NCI-H748 treated with DMSO at 0.1 percent for 48 hours (cell line): Measurements from ENCODE around the gene PPARG.
"Not testable (repeated sequence)": the region's sequence is repeated elsewhere in the genome, so short reads cannot be mapped to it uniquely, and the experiment has no call there.

ENCODE experiments used
- DNase-seq: peaks from one replicate; lab custom pipeline; 2025; lab: John Stamatoyannopoulos, UW

PPARG gene

DNA sequence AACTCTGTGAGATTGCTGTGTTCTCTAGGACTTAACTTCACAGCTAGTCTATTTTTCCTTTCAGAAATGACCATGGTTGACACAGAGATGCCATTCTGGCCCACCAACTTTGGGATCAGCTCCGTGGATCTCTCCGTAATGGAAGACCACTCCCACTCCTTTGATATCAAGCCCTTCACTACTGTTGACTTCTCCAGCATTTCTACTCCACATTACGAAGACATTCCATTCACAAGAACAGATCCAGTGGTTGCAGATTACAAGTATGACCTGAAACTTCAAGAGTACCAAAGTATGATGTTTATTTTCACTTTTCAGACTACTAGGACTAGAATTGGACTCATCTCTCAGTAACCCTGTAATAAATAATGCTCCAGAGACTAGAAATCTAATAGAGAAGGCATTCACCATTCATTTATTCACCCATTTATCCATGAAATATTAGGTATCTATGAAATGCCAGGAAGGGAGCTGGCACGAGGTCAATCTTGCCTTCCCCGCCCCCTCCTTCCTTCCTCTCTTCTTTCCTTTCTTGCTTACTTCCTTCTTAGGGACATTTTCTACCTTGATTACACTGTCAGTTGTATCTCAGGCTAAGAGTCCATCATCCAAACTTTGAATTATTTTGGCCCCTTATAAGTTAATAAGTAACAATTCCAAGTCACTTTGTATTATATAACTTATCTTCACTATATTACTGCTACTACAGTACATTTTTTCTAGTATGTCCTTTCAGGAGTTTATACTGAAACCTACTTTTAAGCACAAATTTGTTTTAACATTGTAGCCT is 91.0 kb downstream of the PPARG start:
- DNase-seq = no peak

GRCh38 chr3:12380461-12380860 is 91.6 kb downstream of the PPARG start:
- DNase-seq = no peak

DNA sequence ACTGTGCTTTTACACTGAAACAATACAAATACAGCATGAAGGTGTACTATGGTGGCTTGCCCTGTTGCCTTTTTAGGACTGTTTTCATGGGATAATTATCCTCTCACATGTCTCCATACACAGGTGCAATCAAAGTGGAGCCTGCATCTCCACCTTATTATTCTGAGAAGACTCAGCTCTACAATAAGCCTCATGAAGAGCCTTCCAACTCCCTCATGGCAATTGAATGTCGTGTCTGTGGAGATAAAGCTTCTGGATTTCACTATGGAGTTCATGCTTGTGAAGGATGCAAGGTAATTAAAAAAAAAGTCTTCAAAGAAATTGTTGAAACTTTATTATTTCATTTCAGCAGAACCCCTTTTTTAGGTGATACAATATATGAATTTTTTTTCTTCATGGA is 92.3 kb downstream of the PPARG start:
- DNase-seq = no peak

GRCh38 chr3:12383218-12383617 is 94.3 kb downstream of the PPARG start:
- no peak for DNase-seq

DNA sequence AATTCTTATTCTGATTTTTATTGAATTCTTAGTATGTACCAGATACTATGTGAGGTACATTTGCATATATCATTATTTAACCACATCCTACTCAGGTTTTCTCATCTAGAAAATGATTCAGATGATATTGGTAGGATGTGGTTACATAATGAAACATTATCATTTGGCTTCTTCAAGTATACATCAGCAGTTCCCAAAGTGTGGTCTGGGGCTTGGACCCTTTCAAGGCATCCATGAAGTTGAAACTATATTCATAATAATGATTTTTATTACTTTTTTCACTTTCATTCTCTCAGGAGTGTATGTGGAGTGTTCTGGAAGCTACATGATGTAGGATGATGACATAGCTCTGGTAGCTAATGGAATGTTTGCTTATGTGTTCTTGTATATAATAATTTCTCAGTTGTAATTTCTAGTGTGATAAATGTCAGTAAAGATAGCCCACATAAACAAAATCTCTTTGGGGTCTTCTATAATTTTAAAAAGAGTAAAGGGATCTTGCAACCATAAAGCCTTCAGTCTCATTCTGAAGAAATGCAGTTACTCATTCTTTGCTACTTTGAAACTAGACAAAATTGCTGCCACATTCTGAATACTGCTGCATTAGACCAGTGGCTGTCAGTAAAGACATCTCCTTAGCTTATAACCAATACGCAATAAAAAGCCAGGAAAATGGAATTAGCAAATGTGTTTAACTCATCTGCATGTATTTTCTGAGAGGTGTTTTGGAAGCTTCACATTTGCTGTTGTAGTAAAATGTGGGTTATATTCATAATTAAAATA is 95.8 kb downstream of the PPARG start:
- no peak for DNase-seq

GRCh38 chr3:12386514-12387291 is 97.8 kb downstream of the PPARG start:
- DNase-seq = not testable (repeated sequence)

DNA sequence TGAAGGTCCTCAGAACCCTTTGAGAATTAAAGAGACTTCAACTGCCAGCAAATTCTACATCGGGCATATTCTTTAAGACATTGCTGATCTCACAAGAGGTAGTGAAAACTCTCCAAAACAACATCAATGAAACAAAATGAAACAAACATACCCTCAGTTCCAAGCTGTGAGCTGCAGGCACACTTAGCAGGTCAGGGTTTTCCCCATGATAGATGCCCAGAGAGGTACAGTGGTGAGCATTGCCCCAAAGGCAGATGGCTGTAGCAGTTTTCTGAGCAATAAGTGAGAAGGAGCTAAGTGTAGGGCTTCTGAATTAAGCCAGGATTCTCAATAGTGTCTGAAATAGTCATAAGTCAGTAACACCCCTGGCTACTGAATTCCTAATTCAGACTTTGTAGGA is 99.3 kb downstream of the PPARG start:
- no peak for DNase-seq

DNA sequence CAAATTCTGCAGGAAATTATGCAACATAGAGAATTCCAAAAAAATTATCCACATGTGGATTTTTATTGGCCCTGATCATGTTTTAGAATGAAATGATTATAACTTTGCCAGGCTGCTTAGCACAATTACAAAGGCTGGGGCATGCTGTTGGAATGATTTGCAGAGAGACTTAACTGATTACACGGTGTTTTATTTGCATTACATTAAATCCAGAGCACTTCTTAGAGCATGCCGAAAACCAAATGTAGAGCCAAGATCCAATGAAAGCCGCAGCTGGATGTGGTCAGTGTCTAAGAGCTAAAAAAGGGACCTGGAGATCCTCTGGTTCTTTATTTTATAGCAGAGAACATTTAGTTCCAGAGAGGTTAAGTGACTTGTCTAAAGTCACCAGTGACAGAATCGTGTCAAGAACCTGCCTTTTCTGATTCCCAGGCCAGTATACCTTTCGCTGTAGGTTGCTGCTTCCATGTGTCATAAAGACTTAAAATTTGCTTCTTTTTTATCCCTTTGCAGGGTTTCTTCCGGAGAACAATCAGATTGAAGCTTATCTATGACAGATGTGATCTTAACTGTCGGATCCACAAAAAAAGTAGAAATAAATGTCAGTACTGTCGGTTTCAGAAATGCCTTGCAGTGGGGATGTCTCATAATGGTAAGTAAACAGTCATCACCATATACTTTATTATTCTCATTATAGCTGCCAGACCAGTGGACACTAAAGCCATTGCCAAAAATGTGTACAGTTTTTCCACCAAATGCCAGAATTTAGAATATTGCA is 103.4 kb downstream of the PPARG start:
- no peak for DNase-seq

DNA sequence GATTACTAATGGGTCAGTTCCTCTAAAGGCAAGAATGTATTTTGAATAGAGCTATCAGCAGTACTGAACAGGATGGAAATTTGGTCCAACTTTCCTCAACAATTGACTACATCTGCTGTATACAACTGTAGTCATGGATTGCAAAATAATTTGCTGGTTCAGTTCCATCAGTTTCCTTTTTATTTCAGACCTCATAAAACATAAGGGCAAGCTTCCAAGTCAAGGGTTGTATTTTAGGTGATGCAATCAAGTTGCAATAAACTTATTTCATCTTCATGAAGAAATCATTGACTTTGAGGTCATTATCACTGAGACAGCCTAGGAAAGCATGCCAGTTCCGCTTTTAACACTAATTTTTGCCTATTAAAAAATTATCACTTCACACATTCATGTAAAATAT is 105.0 kb downstream of the PPARG start:
- DNase-seq = no peak

- DNase-seq = no peak
These were observed 105.8 kb downstream of the PPARG start for GRCh38 chr3:12394569-12395271.

DNA sequence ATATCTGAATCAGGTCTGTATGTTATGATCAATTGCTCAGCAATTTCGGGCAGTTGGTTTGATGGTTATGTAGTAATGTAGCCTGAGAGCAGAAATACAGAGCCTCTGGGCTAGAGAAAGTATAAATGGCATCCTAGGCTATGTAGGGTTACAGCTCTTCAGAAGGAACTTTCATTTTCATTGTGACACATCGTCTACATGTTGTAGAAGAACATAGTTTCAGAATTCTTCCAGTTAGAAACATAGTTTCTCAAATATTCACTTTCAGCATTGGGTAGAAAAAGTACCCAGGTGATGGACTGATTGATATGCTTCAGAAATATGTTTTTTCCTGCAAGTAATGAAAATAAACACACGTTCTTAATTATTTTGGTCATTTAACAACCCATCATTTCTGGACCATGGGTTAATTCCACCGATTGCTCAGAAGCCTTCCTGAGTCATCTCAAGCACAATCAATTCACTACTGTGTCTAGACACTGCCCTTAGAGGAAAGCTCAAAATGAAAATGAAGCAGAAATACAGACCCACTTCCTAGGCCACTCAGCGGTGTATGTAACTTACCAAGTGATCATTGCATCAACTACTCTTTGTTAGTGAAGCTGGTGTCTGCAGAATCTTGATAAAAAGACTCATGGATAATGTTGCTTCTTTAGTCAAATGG is 106.6 kb downstream of the PPARG start:
- no peak for DNase-seq

- DNase-seq = no peak
These were observed 107.6 kb downstream of the PPARG start for GRCh38 chr3:12396471-12396870.

DNA sequence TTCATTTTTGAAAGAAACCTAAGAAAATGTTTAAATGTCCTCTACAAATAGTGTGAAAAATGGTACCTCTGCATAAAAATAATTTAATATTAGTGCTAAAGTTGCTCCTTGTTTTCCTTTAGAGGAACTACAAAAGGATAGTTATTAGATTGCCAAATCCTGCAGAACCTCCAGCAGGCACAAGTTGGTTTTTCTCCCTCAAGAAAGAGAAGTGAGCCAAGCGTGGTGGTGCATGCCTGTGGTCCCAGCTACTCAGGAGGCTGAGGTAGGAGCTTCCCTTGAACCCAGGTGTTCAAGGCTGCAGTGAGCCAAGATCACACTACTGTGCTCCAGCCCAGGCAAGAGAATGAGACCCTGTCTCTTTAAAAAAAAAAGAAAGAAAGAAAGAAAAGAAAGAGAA is 110.4 kb downstream of the PPARG start:
- no peak for DNase-seq

- no peak for DNase-seq
These were observed 111.8 kb downstream of the PPARG start for GRCh38 chr3:12400616-12401194.

- DNase-seq = no peak
These were observed 112.3 kb downstream of the PPARG start for GRCh38 chr3:12401208-12401607.

- DNase-seq = no peak
These were observed 116.8 kb downstream of the PPARG start for GRCh38 chr3:12405432-12406272.

DNA sequence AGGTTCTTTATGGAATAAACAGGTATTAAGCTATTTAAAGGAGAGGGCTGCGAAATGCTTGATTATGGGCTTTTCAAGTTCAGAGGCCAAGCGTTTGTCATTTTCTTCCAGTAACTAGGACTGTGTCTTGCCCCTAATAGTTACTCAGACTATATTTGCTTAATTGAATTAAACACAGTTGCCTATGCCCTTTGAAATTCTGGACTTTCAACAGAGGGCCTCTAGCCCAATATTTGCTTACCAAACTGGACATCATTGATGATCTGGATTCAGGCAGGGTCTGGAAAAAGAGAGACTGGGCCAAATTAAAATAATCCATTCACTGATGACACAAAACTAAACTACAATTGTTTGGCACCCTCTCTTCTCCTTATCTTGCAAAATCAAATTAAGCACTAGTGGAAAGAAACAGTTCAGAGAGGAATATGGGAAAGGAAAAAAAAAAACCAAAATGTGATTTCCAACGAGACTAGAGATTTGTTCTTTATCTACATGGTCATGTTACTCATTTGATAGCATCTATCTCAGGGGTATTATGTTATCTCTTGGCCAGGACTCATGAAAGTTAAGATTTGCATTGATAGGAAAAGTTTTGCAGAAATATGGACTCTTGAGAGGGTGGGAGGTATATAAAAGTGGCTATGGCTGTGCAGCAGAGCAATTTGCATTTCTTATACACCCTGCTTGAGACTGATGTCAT is 120.3 kb downstream of the PPARG start:
- DNase-seq = no peak

- no peak for DNase-seq
These were observed 121.1 kb downstream of the PPARG start for GRCh38 chr3:12409684-12410596.
